ENCODE data around the gene SCO1.

SCO1 gene

DNA sequence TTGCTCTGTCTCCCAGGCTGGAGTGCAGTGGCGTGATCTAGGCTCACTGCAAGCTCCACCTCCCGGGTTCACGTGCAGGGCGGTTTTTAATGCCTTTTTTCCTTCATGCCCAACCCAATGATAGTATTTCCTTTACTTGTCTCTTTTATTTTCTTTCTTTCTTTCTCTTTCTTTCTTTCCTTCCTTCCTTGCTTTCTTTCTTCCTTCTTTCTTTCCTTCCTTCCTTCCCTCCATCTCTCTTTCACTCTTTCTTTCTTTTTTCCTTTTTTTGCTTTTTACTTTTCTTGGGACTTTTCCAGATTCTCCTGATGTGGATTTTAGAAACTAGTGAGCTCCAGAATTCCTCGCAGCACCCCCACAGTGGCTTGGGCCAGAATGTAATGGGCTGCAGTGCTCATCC, 43.3 kb downstream of the SCO1 start:
- no peak for DNase-seq (ENCODE audit: low read depth in 2 of 2)

- DNase-seq (ENCODE audit: low read depth in 2 of 2) = peak in 1 of 2 donors; percentile 7
These were observed 44.2 kb downstream of the SCO1 start for GRCh38 chr17:10652984-10653659.

GRCh38 chr17:10651927-10652326, 45.4 kb downstream of the SCO1 start:
- DNase-seq (ENCODE audit: low read depth in 2 of 2) = no peak

- DNase-seq (ENCODE audit: low read depth in 2 of 2) = no peak
These were observed 47.7 kb downstream of the SCO1 start for GRCh38 chr17:10649602-10650001.

- DNase-seq (ENCODE audit: low read depth in 2 of 2) = no peak
These were observed 48.4 kb downstream of the SCO1 start for GRCh38 chr17:10648956-10649355.

DNA sequence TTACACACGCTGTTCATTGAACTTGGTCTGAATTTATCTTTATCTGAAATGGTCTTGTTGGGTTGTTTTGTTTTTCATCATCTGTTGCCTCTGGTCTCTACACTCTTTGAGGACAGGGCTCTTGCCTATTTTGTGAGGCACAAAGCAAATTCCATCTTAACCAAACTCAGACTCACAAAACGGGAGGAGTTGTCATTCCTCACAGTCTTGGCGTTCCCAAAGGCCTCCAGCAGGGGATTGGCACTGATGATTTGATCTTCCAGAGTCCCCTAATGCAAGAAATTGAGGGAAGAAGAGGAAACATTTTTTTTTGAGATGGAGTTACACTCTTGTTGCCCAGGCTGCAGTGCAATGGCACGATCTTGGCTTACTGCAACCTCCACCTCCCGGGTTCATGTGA, 49.0 kb downstream of the SCO1 start:
- no peak for DNase-seq (ENCODE audit: low read depth in 2 of 2)

DNA sequence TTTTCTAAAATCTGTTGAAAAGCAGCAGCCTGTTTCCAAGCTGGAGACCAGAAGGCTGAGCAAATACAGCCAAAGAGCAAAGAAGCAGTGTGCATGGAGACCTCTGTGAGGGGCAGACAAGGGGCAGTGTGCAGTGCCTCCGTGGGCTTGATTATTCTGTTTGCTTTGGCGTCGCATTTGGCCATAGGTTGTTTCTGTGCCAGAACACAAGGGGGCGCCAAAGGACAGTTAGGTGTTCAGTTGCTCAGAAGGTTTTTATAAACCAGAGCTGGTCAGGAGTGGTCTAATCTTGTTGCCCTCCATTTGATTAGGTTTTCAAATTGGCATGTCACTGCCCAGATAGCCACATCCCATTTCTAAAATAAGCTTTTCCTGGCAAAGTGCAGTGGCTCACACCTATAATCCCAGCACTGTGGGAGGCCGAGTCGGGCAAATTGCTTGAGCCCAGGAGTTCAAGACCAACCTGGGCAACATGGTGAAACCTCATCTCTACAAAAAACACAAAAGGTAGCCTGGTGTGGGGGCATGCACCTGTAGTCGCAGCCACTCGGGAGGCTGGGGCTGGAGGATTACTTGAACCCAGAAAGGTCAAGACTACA, 50.8 kb downstream of the SCO1 start:
- DNase-seq (ENCODE audit: low read depth in 2 of 2) = peak; percentile 52 to 59

DNA sequence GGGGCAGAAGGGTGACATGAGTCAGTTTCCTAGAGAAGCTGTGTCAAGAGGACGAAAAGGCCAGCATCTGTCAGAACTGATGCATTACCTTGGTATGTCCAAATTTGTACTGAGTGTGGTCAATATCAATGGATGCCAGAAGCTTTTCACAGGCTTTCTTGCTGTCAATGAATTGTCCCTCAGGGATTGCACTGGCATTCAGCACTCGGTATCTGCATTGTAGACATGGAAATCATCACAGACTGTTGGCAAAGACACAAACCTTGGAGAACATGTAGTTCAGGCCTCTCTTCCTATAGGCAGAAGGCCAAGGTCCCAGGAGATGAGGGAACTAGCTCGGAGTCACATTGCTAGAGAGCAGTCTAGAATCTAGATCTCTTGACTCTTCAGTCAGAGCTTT, 56.9 kb downstream of the SCO1 start:
- no peak for DNase-seq (ENCODE audit: low read depth in 2 of 2)

- DNase-seq (ENCODE audit: low read depth in 2 of 2) = no peak
These were observed 59.2 kb downstream of the SCO1 start for GRCh38 chr17:10638151-10638550.

DNA sequence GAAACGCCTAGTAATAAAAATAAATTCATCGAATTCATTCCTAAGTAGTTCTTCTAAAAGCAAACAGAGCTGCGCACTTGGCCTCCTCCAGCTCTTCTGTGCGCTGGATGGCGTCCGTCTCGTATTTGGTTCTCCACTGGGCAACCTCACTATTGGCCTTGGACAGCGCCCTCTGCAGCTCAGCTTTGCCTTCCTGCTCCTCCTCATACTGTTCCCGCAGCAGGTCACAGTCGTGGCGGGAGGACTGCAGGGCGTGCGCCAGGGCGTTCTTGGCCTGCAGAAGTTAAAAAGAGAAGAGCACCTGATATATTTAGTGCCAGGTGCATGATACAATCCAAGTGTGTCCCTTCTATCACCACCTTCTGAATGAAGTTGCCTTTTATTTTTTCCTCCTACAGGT, 62.0 kb downstream of the SCO1 start:
- DNase-seq (ENCODE audit: low read depth in 2 of 2) = no peak

- no peak for DNase-seq (ENCODE audit: low read depth in 2 of 2)
These were observed 63.5 kb downstream of the SCO1 start for GRCh38 chr17:10633738-10634379.

- DNase-seq (ENCODE audit: low read depth in 2 of 2) = no peak
These were observed 65.6 kb downstream of the SCO1 start for GRCh38 chr17:10631701-10632100.

GRCh38 chr17:10631048-10631700, 66.2 kb downstream of the SCO1 start:
- DNase-seq (ENCODE audit: low read depth in 2 of 2) = peak in 1 of 2 donors; percentile 10

DNA sequence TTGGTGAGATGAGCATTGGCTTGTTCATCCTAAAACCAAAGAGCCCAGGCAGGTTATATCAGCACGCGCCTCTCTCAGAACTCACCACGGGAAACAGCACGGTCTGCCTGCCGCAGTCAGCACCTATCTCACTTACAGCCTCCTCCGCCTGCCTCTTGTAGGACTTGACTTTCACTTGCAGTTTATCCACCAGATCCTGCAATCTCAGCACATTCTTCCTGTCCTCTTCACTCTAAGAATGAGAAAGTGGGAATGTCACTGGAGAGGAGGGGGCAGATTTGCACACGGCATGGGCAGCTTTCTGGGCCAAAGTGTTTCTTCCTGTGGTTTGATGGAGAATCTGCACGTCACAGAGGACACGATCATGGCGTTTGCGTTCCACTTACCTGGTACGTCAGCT, 67.6 kb downstream of the SCO1 start:
- no peak for DNase-seq (ENCODE audit: low read depth in 2 of 2)

DNA sequence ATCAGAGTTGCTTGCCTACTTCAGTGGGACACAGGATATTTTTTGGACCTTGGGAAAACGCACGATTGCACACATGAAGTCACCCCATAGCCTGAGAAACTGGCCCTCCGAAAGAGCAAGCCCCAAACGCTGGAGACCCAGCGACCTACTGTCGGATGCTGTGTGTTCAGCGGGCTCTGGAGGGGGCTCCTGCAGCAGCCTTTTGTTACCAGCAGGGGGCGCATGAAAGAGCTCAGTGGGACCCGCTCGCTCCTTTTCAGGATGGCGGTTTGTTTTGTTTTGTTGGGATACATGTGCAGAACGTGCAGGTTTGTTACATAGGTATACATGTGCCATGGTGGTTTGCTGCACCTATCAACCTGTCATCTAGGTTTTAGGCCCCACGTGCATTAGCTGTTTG, 68.6 kb downstream of the SCO1 start:
- no peak for DNase-seq (ENCODE audit: low read depth in 2 of 2)

DNA sequence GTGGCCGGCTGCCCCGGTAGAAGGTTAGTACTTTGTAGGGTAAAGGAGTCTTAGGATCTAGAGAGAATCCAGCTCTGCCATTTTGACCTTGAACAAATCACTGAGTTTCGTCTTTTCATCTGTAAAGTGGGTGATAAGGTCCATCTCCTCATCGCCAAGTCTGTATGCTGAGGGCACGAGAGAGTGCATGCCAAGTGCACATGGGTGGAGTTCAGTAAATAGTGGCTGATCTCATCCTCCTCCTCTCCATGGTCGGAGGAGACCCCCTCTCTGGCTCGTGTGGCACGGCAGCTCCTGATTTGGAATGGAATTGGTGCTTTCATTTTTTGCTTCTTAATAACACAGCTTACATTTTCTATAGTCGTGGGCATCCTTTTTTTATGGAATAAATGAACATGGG, 70.9 kb downstream of the SCO1 start:
- DNase-seq (ENCODE audit: low read depth in 2 of 2) = no peak

GRCh38 chr17:10624969-10625368, 72.4 kb downstream of the SCO1 start:
- DNase-seq (ENCODE audit: low read depth in 2 of 2) = no peak

DNA sequence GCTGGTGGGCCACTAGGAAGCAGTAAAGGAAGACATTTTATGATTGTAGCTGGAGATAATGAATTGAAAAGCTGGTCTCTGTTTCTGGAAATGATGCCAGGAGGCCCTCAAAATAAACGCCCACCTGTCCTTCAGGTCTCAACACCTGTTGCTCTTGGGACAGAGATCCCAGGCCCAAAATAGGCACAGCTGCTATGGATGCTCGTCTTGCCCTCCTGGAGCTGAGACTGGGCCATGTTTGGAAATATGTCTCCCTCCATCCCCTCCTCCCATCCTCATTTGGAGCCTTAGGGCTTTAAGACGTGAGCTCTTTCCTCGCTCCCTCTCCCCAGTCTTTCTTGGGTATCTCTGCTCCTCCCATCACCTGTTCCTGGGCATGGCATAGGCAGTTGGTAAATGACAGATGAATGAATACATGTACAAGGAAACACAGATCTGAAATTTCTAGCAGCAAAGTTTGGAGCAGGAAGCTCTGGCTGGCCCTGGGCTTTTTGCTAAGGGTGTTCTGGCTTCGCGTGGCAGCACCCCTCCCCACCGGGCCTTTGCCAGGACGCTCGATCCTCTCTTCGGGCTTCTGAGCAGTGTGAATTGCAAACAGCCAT, 73.5 kb downstream of the SCO1 start:
- no peak for DNase-seq (ENCODE audit: low read depth in 2 of 2)

GRCh38 chr17:10622617-10623485, 74.5 kb downstream of the SCO1 start:
- no peak for DNase-seq (ENCODE audit: low read depth in 2 of 2)

All from stimulated activated CD8-positive, alpha-beta memory T cell treated with anti-CD3 and anti-CD28 coated beads, Interleukin-2, amount 100 ng/mL, for 48 hours (primary cell).